Activated CD4-positive, alpha-beta T cell treated with anti-CD3 and anti-CD28 coated beads, Interleukin-2, amount 50 U/mL, for 1 hour (primary cell): ENCODE results near the gene DDX10.
A peak's percentile ranks its signal among the peaks of the same experiment; 100 is the strongest.
"Not testable (repeated sequence)": the region's sequence is repeated elsewhere in the genome, so short reads cannot be mapped to it uniquely, and the experiment has no call there.

Source experiments
- DNase-seq: peaks from one replicate; pipeline ENCODE4 v3.0.0-alpha.2; 2020

The DDX10 gene

GRCh38 chr11:108664730-108665525, at the start of gene DDX10:
DDX10 (plus strand) TSS chr11:108665069; CDS start chr11:108665154, 85 bp downstream.
- peak; percentile 98 for DNase-seq

GRCh38 chr11:108616549-108616948, 48.3 kb upstream of the DDX10 start:
- no peak for DNase-seq

GRCh38 chr11:108617055-108617454, 47.8 kb upstream of the DDX10 start:
- DNase-seq = no peak

GRCh38 chr11:108618529-108618928, 46.3 kb upstream of the DDX10 start:
- no peak for DNase-seq

- no peak for DNase-seq
Observed at GRCh38 chr11:108620958-108621772, 43.7 kb upstream of the DDX10 start.

- no peak for DNase-seq
Observed at GRCh38 chr11:108622341-108622740, 42.5 kb upstream of the DDX10 start.

- no peak for DNase-seq
Observed at GRCh38 chr11:108624196-108624925, 40.5 kb upstream of the DDX10 start.

GRCh38 chr11:108628326-108628725, 36.5 kb upstream of the DDX10 start:
- DNase-seq = no peak

GRCh38 chr11:108628812-108629211, 36.1 kb upstream of the DDX10 start:
- DNase-seq = no peak

- no peak for DNase-seq
Observed at GRCh38 chr11:108629274-108629673, 35.6 kb upstream of the DDX10 start.

- DNase-seq = no peak
Observed at GRCh38 chr11:108632041-108632704, 32.7 kb upstream of the DDX10 start.

- no peak for DNase-seq
Observed at GRCh38 chr11:108635106-108635505, 29.8 kb upstream of the DDX10 start.

GRCh38 chr11:108636222-108636621, 28.6 kb upstream of the DDX10 start:
- no peak for DNase-seq

GRCh38 chr11:108639146-108639545, 25.7 kb upstream of the DDX10 start:
- no peak for DNase-seq

GRCh38 chr11:108641752-108642151, 23.1 kb upstream of the DDX10 start:
- DNase-seq = not testable (repeated sequence)

- DNase-seq = no peak
Observed at GRCh38 chr11:108643974-108644373, 20.9 kb upstream of the DDX10 start.

GRCh38 chr11:108645970-108646369, 18.9 kb upstream of the DDX10 start:
- no peak for DNase-seq

GRCh38 chr11:108647387-108647700, 17.5 kb upstream of the DDX10 start:
- no peak for DNase-seq

GRCh38 chr11:108647701-108648527, 17.0 kb upstream of the DDX10 start:
- DNase-seq = peak; percentile 61

- DNase-seq = no peak
Observed at GRCh38 chr11:108648528-108648885, 16.4 kb upstream of the DDX10 start.

- not testable (repeated sequence) for DNase-seq
Observed at GRCh38 chr11:108654100-108654499, 10.8 kb upstream of the DDX10 start.

- DNase-seq = no peak
Observed at GRCh38 chr11:108654994-108655631, 9.8 kb upstream of the DDX10 start.
